RWPE1 (cell line): ENCODE data around the gene MAPKAPK2.
A peak's percentile ranks its signal among the peaks of the same experiment; 100 is the strongest.

Source experiments
- CTCF ChIA-PET: fragments of 350-600 bp; sonication (Branson Sonifier 250); formaldehyde crosslinking; extraction: SDS; loops from one replicate; lab custom pipeline; 2021; lab: Yijun Ruan, JAX
- POLR2A ChIA-PET: fragments of 400-600 bp; formaldehyde crosslinking; extraction: SDS; loops from one replicate; lab custom pipeline; 2020; ENCODE audit warnings: antibody characterized with exemption; ENCODE audit not compliant: low non-redundant PET; lab: Yijun Ruan, JAX
- DNase-seq: peaks from one replicate; pipeline ENCODE4 v3.0.0; 2012; ENCODE audit warnings: low spot score
- H3K27ac ChIP-seq: fragments of 450-650 bp; 2 replicates; pipeline ENCODE4 v1.5.1; 2017
- CTCF ChIP-seq: fragments of 450-650 bp; conservative IDR thresholded peaks from 2 replicates; pipeline ENCODE4 v1.5.1; 2017; ENCODE audit warnings: low read depth, mild to moderate bottlenecking

MAPKAPK2 gene

GRCh38 chr1:206672011-206672688 is 12.6 kb upstream of the MAPKAPK2 start:
- POLR2A ChIA-PET: interaction anchor here (0.7 kb wide), 1 partner anchor 25 kb away, joined by 3 read pairs; no protein-coding TSS in a partner anchor
- DNase-seq: no peak

GRCh38 chr1:206672844-206673758 is 11.6 kb upstream of the MAPKAPK2 start:
- no peak overlapping the region for H3K27ac ChIP-seq
- no peak for DNase-seq
- ChIA-PET POLR2A (interaction anchor here (0.6 to 0.7 kb wide), 2 partner anchors 18 to 24 kb away, joined by 3 to 4 read pairs; no protein-coding TSS in a partner anchor), CTCF (interaction anchor here (0.6 to 3.7 kb wide), 6 partner anchors 10 to 347 kb away, joined by 3 to 34 read pairs (median 4); partner anchors contain the start of genes DYRK3 and EIF2D)
- TF ChIP-seq CTCF: no peak

More at GRCh38 chr1:206672011-206672688, 12.6 kb upstream of the MAPKAPK2 start:
- no peak for TF ChIP-seq CTCF
- CTCF ChIA-PET: interaction anchor here (0.6 to 3.7 kb wide), 3 partner anchors 9 to 348 kb away, joined by 3 to 34 read pairs (median 5); no protein-coding TSS in a partner anchor
- no peak overlapping the region for H3K27ac ChIP-seq

- no peak for DNase-seq
- ChIA-PET POLR2A (interaction anchor here (1.2 kb wide), 1 partner anchor 10 kb away, joined by 5 read pairs; no protein-coding TSS in a partner anchor), CTCF (interaction anchor here (0.6 to 3.7 kb wide), 6 partner anchors 11 to 222 kb away, joined by 3 to 34 read pairs (median 6); partner anchors contain the start of genes DYRK3 and EIF2D)
- TF ChIP-seq CTCF: no peak
- H3K27ac ChIP-seq: peak overlapping the region; percentile 84
Measured at GRCh38 chr1:206674236-206674635, 10.5 kb upstream of the MAPKAPK2 start.

- DNase-seq: peak; percentile 95
- no peak for TF ChIP-seq CTCF
- H3K27ac ChIP-seq: peak overlapping the region; percentile 84
- CTCF ChIA-PET: interaction anchor here (0.5 to 3.7 kb wide), 6 partner anchors 11 to 197 kb away, joined by 3 to 34 read pairs (median 6); partner anchors contain the start of genes DYRK3 and EIF2D
- POLR2A ChIA-PET: interaction anchor here (1.2 kb wide), 1 partner anchor 10 kb away, joined by 5 read pairs; no protein-coding TSS in a partner anchor
Measured at GRCh38 chr1:206674745-206675175, 9.9 kb upstream of the MAPKAPK2 start.

GRCh38 chr1:206676499-206676898 is 8.2 kb upstream of the MAPKAPK2 start:
- H3K27ac ChIP-seq: no peak overlapping the region
- DNase-seq: no peak
- ChIA-PET POLR2A (no interaction called here), CTCF (interaction anchor here (0.6 to 1.2 kb wide), 3 partner anchors 12 to 1562 kb away, joined by 3 to 5 read pairs (median 4); no protein-coding TSS in a partner anchor)
- no peak for TF ChIP-seq CTCF
